HG03442 (cell line): ENCODE data around the gene ADRB1.

Source experiments
- ATAC-seq: cut with Tn5 transposase; IDR thresholded peaks from one replicate; pipeline ENCODE4 v1.9.1; 2021; ENCODE audit warnings: mild to moderate bottlenecking, moderate library complexity; ENCODE audit not compliant: unreplicated experiment

Gene ADRB1

DNA sequence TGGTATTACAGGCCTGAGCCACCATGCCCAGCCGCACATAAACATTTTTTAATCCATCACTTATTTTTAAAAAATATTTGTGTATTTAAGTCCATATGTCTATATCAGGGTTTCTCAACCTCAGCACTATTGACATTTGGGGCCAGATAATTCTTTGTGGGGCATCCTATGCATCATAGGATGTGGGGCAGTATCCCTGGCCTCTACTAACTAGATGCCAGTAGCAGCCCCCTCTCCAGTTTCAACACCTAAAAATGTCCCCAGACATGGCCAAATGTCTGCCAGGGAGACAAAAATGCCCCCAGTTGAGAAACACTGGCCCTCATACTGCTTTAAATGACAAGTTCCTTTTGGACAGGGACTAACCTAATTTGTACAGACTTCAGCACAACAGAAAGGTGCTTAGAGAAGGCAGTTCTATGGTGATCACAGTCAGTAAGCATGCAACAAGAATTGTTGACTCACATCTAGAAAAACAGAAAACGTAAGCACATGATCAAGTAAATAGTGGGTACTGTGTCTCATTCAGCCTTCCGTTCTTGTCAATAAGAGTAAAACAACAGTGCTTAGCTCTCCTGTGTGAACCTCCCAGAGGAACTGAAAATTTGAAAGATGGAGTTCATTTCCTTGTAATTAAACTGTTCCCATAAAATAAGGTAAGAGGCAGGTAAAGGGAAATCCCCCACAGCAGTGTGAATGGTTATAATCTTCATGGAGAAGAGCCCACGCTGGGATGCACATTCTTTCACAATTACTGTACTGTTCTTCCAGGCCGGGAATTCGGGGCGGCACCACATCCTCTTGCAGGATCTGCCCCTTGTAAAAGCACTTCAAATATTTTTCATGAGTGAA, 17.3 kb upstream of the ADRB1 start:
- ATAC-seq, result peak; percentile 52

DNA sequence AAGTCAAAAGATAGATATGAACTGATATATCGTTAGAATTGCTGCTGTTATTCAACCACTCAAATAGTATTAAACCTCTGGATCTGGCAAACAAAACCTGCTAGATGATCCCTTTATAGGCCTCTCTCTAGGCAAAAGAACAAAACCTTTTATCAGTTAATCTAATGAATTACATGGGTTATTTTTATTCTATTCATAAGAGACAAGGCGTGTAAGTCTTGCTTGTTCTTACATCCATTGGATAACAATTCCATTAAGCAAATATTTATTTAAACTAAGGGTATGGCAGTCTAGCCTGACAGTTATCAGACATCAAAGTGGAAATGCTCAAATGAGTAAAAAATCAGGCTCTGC, 16.6 kb upstream of the ADRB1 start:
- ATAC-seq, result no peak

GRCh38 chr10:114027951-114028350, 15.7 kb upstream of the ADRB1 start:
- no peak for ATAC-seq

GRCh38 chr10:114028425-114028824, 15.2 kb upstream of the ADRB1 start:
- no peak for ATAC-seq

- no peak for ATAC-seq
Measured at GRCh38 chr10:114029655-114030054, 14.0 kb upstream of the ADRB1 start.

- ATAC-seq, result no peak
Measured at GRCh38 chr10:114030140-114030539, 13.5 kb upstream of the ADRB1 start.

DNA sequence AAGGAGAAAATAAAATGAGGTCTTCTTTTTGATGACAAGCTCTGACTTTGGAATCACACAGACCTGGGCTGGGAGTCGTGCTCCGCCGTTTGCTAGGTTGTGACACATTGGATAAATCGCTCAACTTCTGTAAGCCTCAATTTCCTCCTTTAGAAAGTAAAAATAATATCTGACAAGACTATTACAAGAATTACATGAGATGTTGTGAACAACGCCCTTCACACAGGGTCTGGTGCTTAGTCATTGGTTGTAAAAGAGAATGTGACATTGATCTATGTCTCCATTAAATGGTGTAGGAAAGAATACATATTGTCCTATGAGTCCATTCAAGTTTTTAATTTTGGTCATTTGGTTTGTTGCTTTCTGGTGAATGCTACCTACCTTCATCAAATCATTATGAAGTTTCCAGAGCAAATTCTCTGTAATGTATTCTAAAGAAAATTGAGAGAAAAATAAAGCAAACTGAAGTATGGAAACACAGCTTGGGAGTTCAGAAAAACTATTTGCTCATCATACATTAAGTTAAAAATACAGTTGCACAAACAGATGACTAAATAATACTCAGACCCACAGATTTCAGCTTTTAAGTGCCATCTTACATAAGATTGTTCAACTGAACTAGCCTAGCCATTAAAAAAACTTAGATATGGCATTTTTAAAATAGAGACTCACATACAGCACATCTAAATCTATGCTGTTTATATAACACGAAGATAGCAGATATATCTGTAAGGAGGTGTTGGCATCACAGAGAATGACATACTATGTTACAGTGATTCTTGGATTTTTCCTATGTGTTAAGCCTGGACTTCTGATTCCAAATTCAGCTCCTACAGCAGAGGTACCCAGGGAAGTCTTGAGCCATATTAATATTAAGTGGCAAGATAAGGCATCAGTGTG, 12.3 kb upstream of the ADRB1 start:
- no peak for ATAC-seq

- ATAC-seq, result no peak
Measured at GRCh38 chr10:114033566-114033965, 10.1 kb upstream of the ADRB1 start.

DNA sequence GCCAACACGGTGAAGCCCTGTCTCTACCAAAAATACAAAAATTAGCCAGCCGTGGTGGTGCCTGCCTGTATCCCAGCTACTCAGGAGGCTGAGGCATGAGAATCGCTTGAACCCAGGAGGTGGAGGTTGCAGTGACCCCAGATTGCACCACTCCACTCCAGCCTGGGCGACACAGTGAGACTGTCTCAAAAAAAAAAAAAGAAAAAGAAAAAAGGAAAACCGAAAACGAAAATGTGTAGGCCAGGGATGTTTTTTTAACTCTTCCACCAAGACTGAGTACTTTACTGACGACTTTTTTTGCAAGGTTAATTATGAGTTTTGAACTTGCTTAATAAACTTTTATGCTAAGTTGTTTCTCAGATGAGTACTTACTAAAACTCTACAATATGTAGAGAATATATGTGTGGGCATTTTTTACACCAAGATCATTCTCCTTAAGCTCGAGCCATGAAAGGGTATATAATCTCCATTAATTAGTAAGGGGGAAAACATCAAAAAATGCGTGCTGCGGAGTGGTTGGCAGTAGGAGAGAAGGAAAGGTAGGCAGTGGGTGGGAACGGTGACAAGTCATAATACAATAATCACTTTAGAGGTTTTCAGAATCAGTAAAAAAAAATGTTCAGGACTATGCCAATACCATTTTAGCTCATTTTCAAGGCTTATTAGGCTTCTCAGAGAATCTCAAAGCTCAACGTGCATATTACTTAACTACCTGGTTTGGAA, 8.6 kb upstream of the ADRB1 start:
- no peak for ATAC-seq

DNA sequence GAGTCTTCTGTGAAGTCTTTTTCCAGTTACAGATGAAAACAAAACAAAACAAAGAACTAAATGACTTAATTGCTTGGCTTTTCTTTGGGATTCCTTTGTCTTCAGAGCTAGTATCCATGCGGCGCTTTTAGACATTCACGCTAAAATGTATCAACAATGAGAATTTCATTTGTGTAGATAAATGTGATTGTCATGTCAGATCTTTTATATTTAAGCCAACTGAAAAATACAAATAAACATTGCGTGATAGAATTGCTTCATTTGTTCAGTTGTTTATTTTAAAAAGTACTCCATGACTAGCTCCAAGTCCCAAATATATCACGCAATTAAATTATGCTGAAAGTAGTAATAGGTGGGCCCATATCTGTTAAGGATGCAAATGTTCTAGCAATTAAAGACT, 7.9 kb upstream of the ADRB1 start:
- no peak for ATAC-seq

DNA sequence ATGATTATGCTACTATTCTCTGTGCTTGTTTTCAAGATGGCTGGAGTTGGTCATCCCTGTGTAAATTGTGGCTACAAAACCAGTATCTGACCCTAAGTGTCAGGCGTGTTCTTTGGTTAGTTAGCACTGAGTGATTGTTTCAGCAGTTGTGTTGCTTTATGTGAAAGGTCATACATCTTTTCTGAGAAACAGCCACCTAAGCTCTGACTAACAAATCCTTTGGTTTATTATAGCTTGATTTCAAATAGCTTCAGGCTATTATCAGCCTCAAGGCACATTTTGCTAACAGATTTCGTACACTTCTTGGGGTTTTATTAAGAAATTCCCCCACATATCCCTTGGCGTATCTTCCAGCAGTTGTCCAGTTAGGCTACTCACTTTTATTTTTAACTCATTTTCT, 4.8 kb upstream of the ADRB1 start:
- ATAC-seq, result no peak

GRCh38 chr10:114041166-114041565, 2.5 kb upstream of the ADRB1 start:
- no peak for ATAC-seq

GRCh38 chr10:114042895-114043531, 653 bp upstream of the ADRB1 start:
- ATAC-seq, result peak; percentile 37

DNA sequence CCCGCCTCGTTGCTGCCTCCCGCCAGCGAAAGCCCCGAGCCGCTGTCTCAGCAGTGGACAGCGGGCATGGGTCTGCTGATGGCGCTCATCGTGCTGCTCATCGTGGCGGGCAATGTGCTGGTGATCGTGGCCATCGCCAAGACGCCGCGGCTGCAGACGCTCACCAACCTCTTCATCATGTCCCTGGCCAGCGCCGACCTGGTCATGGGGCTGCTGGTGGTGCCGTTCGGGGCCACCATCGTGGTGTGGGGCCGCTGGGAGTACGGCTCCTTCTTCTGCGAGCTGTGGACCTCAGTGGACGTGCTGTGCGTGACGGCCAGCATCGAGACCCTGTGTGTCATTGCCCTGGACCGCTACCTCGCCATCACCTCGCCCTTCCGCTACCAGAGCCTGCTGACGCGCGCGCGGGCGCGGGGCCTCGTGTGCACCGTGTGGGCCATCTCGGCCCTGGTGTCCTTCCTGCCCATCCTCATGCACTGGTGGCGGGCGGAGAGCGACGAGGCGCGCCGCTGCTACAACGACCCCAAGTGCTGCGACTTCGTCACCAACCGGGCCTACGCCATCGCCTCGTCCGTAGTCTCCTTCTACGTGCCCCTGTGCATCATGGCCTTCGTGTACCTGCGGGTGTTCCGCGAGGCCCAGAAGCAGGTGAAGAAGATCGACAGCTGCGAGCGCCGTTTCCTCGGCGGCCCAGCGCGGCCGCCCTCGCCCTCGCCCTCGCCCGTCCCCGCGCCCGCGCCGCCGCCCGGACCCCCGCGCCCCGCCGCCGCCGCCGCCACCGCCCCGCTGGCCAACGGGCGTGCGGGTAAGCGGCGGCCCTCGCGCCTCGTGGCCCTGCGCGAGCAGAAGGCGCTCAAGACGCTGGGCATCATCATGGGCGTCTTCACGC, 825 bp downstream of the ADRB1 start:
- ATAC-seq, result peak; percentile 6

- ATAC-seq, result no peak
Measured at GRCh38 chr10:114045136-114046086, 1.7 kb downstream of the ADRB1 start.

GRCh38 chr10:114046087-114046458, 2.4 kb downstream of the ADRB1 start:
- ATAC-seq, result no peak

DNA sequence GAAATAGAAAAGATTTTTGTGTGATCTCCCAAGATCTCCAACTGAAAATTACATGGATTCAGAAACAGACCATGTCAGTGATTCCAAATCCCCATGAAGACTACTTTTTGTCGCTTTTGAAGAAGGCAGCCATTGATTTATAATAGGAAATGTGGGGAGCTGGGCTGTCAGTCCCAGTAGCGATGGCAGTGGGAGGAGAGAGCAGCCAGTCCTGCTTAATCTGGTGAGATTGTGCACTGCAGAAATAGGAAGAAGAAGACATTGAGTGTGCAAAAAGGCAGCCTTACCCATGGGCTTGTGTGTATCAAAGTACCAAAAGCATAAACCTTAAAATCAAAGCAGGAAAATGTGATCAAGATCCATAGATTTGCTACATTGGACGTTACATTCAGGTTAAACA, 4.8 kb downstream of the ADRB1 start:
- ATAC-seq, result no peak

- no peak for ATAC-seq
Measured at GRCh38 chr10:114051714-114052113, 8.0 kb downstream of the ADRB1 start.

- no peak for ATAC-seq
Measured at GRCh38 chr10:114052255-114052654, 8.6 kb downstream of the ADRB1 start.
